GM12873 (cell line): ENCODE results near the gene PLCL1.

Experiments
- CTCF ChIP-seq: IDR thresholded peaks from 2 replicates; pipeline ENCODE4 v1.5.1; 2012; ENCODE audit warnings: low read depth, mild to moderate bottlenecking, moderate library complexity, low read length, control low read depth; ENCODE audit not compliant: insufficient read depth; ENCODE audit errors: missing control alignments

Gene PLCL1

GRCh38 chr2:198028955-198029354 is 224.6 kb downstream of the PLCL1 start:
- TF ChIP-seq CTCF, result no peak

GRCh38 chr2:198033626-198034025 is 229.2 kb downstream of the PLCL1 start:
- no peak for TF ChIP-seq CTCF

GRCh38 chr2:198036029-198036879 is 231.9 kb downstream of the PLCL1 start:
- TF ChIP-seq CTCF, result no peak

- no peak for TF ChIP-seq CTCF
These were observed 236.4 kb downstream of the PLCL1 start for GRCh38 chr2:198040835-198041234.

- TF ChIP-seq CTCF, result no peak
These were observed 237.8 kb downstream of the PLCL1 start for GRCh38 chr2:198042189-198042588.

GRCh38 chr2:198044777-198045176 is 240.4 kb downstream of the PLCL1 start:
- no peak for TF ChIP-seq CTCF

- no peak for TF ChIP-seq CTCF
These were observed 240.8 kb downstream of the PLCL1 start for GRCh38 chr2:198045227-198045626.
